ENCODE results near the gene WEE1.

DNA sequence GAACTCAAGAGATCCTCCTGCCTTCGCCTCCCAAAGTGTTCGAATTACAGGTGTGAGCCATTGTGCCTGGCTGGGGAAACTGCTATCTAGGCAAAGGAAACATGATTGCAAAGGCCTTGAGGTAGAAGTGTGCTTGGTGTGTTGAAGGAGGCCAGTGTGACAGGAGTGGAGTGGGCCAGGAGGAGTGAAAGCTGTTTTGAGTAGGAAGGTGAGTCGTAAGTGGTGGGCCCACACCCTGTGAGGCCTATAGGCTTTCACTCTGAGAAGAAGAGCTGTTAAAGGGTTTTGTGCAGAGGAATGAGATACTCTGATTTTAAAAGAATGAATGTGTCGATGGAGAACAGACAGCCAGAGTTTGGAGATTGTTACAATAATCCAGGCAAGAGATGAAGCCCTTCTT is 43.4 kb downstream of the WEE1 start:
- TF ChIP-seq, protein P1, sequence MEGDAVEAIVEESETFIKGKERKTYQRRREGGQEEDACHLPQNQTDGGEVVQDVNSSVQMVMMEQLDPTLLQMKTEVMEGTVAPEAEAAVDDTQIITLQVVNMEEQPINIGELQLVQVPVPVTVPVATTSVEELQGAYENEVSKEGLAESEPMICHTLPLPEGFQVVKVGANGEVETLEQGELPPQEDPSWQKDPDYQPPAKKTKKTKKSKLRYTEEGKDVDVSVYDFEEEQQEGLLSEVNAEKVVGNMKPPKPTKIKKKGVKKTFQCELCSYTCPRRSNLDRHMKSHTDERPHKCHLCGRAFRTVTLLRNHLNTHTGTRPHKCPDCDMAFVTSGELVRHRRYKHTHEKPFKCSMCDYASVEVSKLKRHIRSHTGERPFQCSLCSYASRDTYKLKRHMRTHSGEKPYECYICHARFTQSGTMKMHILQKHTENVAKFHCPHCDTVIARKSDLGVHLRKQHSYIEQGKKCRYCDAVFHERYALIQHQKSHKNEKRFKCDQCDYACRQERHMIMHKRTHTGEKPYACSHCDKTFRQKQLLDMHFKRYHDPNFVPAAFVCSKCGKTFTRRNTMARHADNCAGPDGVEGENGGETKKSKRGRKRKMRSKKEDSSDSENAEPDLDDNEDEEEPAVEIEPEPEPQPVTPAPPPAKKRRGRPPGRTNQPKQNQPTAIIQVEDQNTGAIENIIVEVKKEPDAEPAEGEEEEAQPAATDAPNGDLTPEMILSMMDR (IDR thresholded peaks at IDR 0.05; ENCODE audit: insufficient read depth, low read length, poor library complexity, severe bottlenecking), result no peak
- TF ChIP-seq EZH2phosphoT487 (conservative IDR thresholded peaks at IDR 0.05; ENCODE audit: low read length), result no peak

All from SU-DHL-6 (cell line).